NCI-H2029 treated with DMSO at 0.1 percent for 48 hours (cell line): ENCODE measurements around the gene HSPBAP1.
"Not testable (repeated sequence)": the region's sequence is repeated elsewhere in the genome, so short reads cannot be mapped to it uniquely, and the experiment has no call there.

Experiments
- DNase-seq: peaks from one replicate; lab custom pipeline; 2025; lab: John Stamatoyannopoulos, UW

HSPBAP1 gene

DNA sequence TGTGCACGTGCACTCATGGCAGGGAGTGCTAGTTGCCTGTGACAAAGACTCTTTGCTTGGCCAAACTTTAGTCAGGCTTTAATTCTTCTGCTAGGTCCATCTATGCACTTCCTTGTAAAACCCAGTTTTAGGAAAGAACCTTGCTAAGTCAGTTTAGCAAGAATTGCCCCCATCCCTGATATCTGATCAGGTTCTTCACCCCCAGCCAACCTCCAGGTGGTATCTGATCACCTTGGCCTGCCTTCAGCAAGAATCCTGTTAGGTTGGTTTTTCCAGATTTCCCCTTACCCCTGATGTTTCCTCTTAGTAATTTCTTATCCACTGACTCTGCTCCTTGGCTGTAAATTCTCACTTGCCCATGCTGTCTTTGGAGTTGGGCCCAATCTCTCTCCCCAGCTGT, 8.4 kb downstream of the HSPBAP1 start:
- no peak for DNase-seq

DNA sequence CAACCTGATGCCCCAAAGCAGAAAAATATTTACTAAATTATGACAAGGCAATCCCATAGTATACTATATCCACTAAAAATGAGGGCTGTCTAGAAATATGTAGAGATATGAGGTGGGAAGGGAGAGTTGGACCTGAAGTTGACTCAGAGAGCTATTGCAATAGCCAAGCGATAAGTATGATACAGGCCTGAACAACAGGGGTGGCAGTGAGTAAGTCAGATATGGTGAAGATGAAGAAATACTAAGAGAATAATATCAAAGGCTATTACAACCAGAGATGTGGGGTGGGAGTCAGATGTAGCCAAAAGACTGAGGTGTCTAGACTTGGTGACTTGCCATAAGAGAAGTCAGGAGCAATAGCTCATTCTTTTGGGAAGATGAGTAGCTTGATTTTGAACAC, 9.2 kb downstream of the HSPBAP1 start:
- DNase-seq = no peak

DNA sequence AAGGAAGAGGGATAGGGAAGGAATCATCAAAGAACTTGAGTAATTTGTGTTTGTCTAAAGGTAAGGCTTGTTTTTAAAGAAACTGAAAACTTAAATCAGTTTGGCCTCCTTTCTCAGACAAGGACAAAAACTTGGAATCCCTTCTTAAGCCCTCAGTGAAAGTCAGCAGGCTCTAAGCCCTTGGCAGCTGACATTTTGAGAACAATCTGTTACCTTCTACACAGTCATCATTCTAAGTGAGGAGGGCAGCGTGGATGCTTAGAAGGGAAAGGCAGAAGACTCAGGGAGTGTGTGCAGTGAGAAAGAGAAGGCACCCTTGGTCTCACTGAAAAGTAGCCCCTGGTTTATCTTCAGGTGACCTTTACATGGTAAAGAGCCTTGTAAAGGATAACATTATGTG, 10.8 kb downstream of the HSPBAP1 start:
- no peak for DNase-seq

DNA sequence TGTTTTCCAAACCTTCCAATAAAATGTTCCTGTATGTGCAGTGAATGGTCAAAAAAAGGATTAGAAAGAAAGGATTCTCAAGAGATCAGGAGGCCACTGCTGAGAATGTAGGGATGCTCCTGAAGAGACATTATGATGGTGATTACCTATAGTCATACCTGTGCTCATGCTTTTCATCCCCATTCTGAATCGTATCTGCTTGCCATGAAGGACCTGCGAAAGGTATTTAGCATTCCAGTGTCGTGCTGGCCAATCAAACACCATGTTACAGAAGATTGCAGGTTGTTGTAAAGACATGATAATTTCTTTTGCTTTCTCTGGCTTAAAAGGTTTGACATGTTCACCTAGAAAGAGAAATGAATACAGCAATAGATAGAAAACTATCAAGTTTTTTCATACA, 16.1 kb downstream of the HSPBAP1 start:
- DNase-seq = no peak

DNA sequence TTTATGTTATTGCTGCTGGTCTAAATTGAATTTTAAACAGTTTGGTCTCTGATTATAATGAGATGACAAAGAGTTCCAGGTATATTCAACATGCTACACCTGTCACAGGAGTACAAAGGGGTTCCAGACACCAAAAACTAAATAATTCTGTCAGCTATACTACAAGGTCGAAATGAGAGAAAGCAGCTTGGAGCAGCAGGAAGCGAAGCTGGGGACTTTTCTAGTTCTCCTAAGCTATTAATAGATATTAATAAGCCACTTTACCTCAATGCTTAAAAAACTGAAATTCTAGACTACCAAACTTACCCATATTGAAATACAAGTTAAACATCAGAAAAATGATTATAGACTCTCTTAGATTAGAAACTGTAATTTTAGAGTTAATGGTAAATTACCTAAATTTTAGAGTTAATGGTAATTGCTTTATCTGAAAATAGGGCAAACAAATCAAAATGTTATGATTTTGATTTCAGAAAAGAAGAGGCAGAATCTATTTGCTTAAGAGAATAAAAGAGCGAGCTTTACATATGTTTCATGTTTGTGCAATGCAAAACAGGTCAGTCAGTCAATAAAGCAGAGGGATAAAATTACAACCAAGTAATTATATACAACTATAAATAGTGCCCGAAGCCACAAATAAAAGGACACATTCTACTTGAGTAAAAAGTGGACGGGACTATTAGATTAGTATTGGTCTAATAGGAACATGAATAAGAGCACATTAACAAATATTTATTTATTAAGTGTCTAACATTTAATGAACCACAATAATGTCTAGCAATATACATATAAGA, 16.8 kb downstream of the HSPBAP1 start:
- no peak for DNase-seq

DNA sequence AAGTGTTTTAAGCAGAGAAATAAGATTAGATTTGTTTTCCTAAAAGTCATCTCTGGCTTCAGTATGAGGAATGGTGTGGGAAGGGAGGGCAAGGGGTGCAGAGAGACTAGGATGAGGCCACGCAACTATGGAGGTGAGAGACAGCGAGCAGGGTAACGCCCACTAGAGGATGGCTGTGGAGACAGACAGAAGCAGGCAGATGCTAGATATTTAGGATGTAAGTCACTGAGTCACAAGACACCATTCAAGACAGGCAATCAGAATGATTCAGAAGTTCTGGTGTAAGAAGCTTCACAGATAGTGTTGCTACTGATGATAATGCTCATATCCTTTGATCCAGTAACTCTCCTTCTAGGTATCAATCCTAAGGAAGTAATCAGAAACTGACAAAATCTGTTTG, 19.1 kb downstream of the HSPBAP1 start:
- DNase-seq = no peak

DNA sequence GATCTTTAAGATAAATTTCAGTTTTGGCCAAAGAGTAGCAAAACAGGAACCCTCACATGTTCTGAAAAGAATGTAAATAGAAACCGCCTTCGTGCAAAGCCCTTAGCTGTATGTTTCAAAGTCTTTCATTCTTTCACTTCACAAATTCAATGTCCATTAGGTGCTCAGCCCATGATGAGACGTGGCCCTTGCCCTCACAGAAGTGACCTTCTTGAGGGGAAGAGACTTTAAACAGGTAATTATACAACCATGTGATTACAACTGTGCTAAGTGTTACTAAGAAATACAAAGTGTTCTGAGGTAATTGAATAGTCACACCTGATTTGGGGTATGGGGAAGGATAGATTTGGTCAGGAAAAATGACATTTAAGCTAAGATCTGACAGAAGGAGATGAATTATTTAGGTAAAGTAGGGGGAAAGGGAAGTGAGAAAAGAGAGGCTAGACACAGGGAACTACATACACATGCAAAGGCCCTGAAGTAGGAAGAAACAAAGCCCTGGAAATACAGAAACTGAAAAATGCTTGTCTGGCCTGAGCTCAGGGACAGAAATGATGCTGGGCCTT, 19.6 kb downstream of the HSPBAP1 start:
- DNase-seq = no peak

DNA sequence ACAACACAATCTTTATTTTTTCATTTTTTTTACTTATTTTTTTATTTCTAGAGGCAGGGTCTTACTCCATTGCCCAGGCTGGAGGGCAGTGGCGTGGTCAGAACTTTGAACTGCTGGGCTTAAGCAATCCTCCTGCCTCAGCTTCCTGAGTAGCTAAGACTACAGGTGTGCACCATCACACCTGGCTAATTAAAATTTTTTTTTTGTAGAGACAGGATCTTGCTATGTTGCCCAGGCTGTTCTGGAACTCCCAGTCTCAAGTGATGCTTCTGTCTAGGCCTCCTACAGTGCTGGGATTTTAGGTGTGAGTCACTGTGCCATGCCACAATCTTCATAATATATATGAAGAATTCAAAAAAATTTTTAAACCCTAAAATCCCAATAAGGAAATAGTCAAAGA, 20.8 kb downstream of the HSPBAP1 start:
- DNase-seq = no peak

DNA sequence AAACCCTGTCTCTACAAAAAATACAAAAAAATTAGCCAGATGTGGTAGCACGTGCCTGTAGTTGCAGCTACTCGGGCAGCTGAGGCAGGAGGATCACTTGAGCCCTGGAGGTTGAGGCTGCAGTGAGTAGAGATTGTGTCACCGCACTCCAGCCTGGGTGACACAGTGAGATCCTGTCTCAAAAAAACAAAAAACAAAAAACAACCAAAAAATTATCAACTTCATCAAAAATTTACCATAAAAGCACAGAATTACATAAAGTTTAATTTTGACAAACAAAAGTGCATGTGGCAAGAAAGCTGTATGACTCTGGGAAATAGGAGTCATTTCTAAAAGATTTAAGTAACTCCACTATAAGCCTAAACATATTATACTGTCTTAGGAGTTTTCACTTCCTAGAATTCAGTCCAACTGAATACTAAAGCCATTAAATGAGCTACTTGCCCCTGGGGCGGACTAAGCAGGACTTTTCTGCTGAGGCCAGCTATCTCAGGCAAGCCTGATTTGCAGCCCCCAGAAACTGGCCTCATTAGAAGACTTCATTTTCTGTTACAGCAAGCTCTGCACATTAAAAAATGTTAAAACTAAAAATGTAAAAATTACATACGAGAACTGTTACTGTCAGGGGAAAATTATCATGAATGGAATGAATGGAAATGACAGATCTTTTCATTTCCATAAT, 23.0 kb downstream of the HSPBAP1 start:
- no peak for DNase-seq

DNA sequence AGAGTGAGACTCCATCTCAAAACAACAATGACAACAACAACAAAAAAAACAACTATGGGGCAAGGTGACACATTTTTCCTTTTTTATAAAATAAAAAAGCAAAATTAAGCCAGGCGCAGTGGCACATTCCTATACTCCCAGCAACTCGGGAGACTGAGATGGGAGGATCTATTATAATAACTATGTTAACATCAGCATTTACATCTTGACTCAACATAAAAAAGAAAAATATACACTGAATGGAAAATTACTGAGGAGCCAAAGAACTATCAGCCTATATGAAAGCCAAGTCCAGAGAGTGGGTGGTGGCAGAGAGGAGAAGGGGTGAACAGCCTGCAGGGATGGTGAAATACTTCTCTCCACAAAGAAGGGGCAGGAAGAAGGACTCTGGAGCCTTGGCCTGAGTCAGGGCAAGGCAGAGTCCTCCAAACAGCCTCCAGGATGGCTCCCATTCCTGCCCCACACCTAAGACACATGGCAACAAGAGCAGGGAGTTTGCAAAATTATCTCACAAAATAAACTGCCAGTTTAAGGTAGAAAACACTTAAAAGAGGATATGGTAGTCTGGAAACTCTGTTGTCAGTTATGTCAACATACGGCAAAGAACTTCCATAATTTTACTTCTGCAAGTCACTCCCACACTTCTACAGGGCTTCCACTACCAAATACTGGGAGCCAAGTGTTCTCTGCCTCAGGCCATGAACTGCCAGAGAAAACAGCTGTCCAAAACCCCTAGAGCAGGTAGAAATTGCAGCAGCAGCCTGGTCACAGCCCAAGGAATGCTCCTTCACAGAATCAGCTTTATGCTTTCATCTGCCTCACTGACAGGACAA, 25.9 kb downstream of the HSPBAP1 start:
- DNase-seq = no peak

DNA sequence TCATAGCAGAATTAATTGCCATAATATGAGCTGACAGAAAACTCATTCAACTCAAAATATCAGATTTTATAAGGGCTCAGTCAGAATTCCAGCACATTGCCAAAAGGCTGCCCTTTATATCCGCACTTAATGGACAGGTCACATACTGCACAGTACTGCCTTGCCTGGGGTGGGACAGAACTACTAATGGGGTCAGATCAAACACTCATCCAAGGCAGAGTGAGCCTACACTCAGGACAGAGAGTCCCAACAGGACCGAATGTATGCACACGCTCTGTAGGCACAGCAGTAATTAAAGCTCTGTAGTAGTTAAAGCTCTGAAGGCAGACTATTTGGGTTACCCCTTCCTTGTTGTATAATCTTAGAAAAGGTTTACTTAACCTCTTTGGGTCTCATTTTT, 27.2 kb downstream of the HSPBAP1 start:
- no peak for DNase-seq

DNA sequence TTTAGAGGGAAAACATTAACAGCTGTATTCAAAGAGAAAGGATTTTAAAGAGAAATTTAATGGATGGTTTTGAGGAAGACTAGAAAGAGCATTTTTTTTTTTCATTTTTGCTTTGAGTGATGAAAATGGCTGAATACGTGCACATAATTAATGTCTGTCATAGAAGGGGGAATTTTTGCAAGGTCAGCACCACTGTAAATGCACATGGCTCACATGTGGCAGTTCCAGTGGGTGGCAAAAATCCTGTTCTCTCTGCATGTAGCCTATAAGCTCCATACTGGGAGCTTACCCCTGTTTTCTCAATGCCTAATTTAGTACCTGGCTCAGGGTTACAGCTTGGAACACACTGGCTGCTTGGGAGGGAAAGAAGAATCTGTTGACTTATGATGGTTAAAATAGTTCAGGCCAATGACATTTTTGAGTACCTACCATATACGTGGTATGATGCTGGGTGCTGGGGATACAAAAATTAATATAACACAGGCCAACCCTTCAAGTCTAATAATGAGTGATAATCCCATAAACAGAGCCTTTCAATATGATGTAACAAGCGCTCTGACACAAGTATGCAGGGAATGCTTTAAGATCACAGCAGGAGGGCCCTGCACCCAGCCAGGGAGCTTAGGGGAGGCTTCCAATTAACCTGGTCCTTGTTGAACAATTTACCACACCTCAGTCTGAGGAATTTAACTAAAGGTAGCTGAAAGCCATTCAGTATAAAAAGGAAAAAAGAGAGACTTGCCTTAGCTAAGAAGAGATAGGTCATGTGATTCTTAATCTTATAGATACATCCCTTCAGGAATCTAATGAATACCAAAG, 33.0 kb downstream of the HSPBAP1 start:
- DNase-seq = no peak

DNA sequence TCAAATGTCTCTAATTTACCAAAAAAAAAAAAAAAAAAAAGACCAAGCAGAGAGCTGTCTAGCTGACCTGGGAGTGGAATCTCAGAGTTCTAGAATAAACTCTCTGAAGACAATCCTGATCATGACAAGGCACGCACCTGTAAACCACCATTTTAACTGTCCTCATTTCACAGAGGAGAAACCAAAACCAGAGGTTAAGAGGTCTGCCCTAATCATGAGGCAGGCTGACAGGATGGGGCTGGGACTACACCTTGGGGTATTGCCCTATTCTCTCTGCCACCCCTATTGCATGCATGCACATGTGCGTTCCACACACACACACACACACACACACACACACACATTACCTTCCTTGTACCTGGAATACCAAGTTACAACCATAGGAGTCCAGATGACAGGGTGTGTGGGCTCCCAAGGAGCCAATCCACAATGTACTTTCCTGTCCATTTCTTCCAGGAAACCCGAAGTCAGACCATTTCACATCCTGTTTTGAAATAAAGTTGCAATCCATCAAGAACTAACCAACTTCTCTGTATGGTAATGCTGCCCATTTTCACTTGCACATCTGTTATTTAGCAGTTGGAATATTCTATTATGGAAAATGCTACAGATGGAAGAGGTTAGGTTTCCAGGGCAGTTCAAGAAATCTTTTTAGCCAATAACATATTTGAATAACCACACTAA, 34.6 kb downstream of the HSPBAP1 start:
- DNase-seq = no peak

DNA sequence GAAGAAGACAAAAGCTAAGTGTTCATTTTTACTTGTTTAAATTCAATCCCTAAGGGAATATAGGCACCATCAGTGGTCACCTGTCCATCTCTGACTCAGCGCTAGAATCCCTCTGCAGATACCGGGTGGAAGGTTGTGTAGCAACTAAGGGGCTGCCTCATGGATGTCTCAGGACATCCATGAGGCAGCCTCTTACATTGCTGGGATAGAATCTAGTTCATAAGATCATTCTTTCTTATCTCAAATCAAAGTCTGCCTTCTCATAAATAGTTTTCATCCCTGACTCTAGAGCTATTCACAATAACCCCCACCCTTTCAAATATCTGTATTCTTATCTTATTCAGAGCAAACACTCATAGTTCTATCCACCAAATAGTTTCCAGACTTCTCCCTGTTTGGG, 38.1 kb downstream of the HSPBAP1 start:
- no peak for DNase-seq

DNA sequence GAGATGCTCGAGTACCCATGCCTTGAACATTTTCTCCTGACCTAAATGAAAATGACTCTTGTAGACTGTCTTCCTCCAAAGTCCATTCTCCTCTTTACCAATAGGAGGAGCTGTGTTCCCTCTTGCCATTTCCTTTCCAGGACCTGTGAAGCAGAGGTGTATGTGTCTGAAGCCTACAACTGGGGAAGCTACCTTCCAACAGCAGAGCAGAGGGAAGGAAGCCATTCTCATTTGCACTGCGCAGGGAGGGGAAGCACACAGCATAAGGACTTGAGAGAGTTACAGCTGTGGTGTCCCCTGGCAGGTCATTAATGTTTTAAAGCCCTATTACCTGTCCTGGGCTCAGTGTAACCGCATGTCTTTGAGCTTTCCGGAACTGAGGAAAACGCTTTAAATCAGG, 38.7 kb downstream of the HSPBAP1 start:
- DNase-seq = no peak

DNA sequence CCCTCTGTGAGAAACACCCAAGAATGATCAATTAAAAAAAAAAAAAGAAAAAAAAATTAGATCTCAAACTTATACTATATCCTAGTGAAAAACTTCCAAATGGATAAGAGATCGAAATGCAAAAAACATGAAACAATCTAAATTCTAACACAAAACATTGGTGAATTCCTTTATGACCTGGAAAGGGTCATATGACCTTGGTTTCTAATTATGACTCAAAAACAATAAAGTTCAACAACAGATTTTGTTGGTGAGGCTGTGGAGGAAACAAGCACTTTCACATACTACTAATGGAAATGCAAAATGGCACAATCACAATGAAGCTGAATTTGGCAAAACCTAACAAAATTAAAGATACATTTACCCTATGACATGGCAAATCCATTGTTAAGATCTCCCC, 45.3 kb downstream of the HSPBAP1 start:
- DNase-seq = no peak

DNA sequence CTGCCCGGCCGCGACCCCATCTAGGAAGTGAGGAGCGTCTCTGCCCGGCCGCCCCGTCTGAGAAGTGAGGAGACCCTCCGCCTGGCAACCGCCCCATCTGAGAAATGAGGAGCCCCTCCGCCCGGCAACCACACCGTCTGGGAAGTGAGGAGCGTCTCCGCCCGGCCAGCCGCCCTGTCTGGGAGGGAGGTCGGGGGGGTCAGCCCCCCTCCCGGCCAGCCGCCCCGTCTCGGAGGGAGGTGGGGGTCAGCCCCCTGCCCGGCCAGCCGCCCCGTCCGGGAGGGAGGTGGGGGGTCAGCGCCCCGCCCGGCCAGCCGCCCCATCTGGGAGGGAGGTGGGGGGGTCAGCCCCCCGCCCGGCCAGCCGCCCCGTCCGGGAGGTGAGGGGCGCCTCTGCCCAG, 46.3 kb downstream of the HSPBAP1 start:
- DNase-seq = not testable (repeated sequence)

DNA sequence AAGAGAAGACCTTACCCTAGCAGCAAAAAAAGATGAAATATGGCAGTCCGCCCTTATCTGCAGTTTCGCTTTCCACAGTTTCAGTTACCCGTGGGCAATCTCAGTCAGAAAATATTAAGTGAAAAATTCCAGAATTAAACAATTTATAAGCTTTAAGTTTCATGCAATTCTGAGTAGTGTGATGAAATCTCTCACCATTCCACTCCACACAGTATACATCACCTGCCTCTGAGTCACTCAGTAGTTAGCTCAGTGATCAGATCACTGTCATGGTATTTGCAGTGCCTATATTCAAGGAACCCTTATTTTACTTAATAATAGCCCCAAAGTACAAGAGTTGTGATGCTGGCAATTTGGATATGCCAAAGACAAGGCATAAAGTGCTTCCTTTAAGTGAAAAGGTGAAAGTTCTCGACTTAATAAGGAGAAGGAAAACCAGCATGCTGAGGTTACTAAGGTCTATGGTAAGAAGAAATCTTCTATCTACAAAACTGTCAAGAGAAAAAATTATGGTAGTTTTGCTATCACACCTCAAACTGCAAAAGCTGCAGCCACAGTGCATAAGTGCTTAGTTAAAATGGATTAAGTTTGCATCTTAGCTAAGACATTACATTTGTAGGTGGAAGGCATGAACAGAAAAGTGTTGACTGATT, 48.1 kb downstream of the HSPBAP1 start:
- no peak for DNase-seq

DNA sequence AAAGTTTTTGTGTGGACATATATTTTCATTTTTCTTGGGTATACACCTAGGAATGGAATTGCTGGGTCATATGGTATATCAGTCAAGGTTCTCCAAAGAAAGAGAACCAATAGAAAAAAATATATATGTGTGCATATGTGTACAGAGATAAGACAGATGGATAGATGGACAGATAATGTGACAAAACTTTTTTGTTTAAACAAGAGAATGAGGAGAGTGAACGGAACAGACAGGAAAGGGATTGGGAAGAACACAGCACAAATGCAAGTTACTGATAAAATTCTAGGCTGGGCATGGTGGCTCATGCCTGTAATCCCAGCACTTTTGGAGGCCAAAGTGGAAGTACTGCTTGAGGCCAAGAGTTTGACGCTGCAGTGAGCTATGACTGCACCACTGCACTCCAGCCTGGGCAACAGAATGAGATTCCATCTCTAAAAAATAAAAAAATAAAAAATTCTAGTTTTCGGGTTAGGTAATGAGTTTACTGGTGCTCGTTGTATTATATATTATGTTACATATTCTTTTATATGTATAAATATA, 50.0 kb downstream of the HSPBAP1 start:
- no peak for DNase-seq

DNA sequence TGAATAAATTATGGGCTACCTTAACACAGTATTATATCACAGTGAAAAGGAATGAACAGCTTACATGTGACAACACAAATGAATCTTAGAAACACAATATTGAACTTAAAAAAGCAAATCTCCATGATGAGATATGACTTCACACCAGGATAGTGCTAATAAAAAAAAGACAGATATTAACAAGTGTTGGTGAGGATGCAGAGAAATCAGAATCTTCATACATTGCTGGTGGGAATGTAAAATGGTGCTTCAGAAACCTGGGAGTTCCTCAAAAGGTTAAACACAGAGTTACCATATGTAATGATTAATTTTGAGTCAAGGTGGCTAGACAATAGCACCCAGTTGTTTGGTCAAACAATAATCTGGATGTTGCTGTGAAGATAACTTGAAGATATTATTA, 51.4 kb downstream of the HSPBAP1 start:
- DNase-seq = no peak
